ENCODE data around the gene UGT1A6. TPM values are rescaled to one million over a fixed set of nuclear protein-coding genes. Genes with fewer than 3 reads are reported as not detected.

The UGT1A6 gene
- total and polyA plus RNA-seq, 2 of the 13 experiments (the other 11 are each of a cell fraction or from before 2014, with no cell fraction given): 0.25 TPM; not detected in 1

- no peak for TF ChIP-seq GABPA (IDR thresholded peaks at IDR 0.05; ENCODE audit: low read depth, low read length)
- peak; percentile 47; the same call in 1 of the 2 replicates for TF ChIP-seq GABPA (CRISPR knock-in tag; IDR thresholded peaks at IDR 0.05; ENCODE audit: low read depth)
- TF ChIP-seq CHCHD3 (CRISPR knock-in tag; IDR thresholded peaks at IDR 0.05): 0 out of 2 replicates have a peak, but pooled peaks have one; percentile 42
- TF ChIP-seq ZMAT3 (CRISPR knock-in tag; conservative IDR thresholded peaks at IDR 0.05): peak; percentile 78
- peak; percentile 87; the same call in 1 of the 2 replicates for TF ChIP-seq CC2D1A (CRISPR knock-in tag; IDR thresholded peaks at IDR 0.05)
- peak; percentile 56; the same call in 1 of the 2 replicates for TF ChIP-seq MTA1 (CRISPR knock-in tag; IDR thresholded peaks at IDR 0.05; ENCODE audit: borderline replicate concordance)
- peak; percentile 69; the same call in 1 of the 2 replicates for TF ChIP-seq KLF6 (CRISPR knock-in tag; IDR thresholded peaks at IDR 0.05)
- TF ChIP-seq DBP (CRISPR knock-in tag; IDR thresholded peaks at IDR 0.05; ENCODE audit: not compliant biosample characterization): peak; percentile 52
- TF ChIP-seq TFDP2 (CRISPR knock-in tag; IDR thresholded peaks at IDR 0.05): peak; percentile 52
- no peak for TF ChIP-seq TCF12 (IDR thresholded peaks at IDR 0.05)
- peak; percentile 98 for TF ChIP-seq TCF12 (CRISPR knock-in tag; IDR thresholded peaks at IDR 0.05)
- TF ChIP-seq SRY (CRISPR knock-in tag; IDR thresholded peaks at IDR 0.05): no peak
- TF ChIP-seq MAFK (conservative IDR thresholded peaks at IDR 0.05 in 1 of 2, IDR thresholded peaks at IDR 0.05 in 1 of 2; ENCODE audit: low read length in 2 of 2): no peak
- peak; percentile 100 for TF ChIP-seq TBX2 (CRISPR knock-in tag; IDR thresholded peaks at IDR 0.05; ENCODE audit: borderline replicate concordance)
- TF ChIP-seq KMT2B (CRISPR knock-in tag; IDR thresholded peaks at IDR 0.05): peak; percentile 48; the same call in 1 of the 2 replicates
- TF ChIP-seq IRF2 (CRISPR knock-in tag; IDR thresholded peaks at IDR 0.05): peak; percentile 73; the same call in 1 of the 2 replicates
- TF ChIP-seq JUND (CRISPR knock-in tag; IDR thresholded peaks at IDR 0.05): peak; percentile 66; the same call in 1 of the 2 replicates
- peak; percentile 82 for TF ChIP-seq ZBTB25 (CRISPR knock-in tag; IDR thresholded peaks at IDR 0.05)
- TF ChIP-seq CREB1 (IDR thresholded peaks at IDR 0.05): peak; percentile 84
- TF ChIP-seq CREB1 (CRISPR knock-in tag; IDR thresholded peaks at IDR 0.05): peak; percentile 93
- TF ChIP-seq ZNF337 (CRISPR knock-in tag; IDR thresholded peaks at IDR 0.05; ENCODE audit: borderline replicate concordance, low read depth): no peak
- peak; percentile 77 for TF ChIP-seq ZEB1 (IDR thresholded peaks at IDR 0.05; ENCODE audit: insufficient replicate concordance, low read depth)
- peak; percentile 81 for TF ChIP-seq ZC3H13 (CRISPR knock-in tag; IDR thresholded peaks at IDR 0.05)
- no peak for TF ChIP-seq ZNF549 (CRISPR knock-in tag; IDR thresholded peaks at IDR 0.05)
- TF ChIP-seq ZNF34 (CRISPR knock-in tag; IDR thresholded peaks at IDR 0.05; ENCODE audit: borderline replicate concordance): no peak
- no peak for TF ChIP-seq GZF1 (CRISPR knock-in tag; IDR thresholded peaks at IDR 0.05)
- TF ChIP-seq ISL2 (CRISPR knock-in tag; IDR thresholded peaks at IDR 0.05): peak; percentile 94
- peak; percentile 78 for TF ChIP-seq SMAD3 (CRISPR knock-in tag; IDR thresholded peaks at IDR 0.05)
- peak; percentile 80 for TF ChIP-seq HNRNPUL1 (IDR thresholded peaks at IDR 0.05; ENCODE audit: low read depth, low read length)
- TF ChIP-seq SAP130 (CRISPR knock-in tag; IDR thresholded peaks at IDR 0.05; ENCODE audit: low read depth): peak; percentile 87
These were observed 52.5 kb downstream of the UGT1A6 start (continued) for GRCh38 chr2:233745073-233745755.

All from HepG2 (cell line).